ENCODE results near the gene COX8A. TPM values are rescaled to one million over a fixed set of nuclear protein-coding genes. Genes with fewer than 3 reads are reported as not detected.

Gene COX8A
- total RNA-seq, 2 donors from 2014 or later, result 498 to 568 TPM

GRCh38 chr11:63997104-63997700 is 22.8 kb downstream of the COX8A start:
- ATAC-seq (no peak), DNase-seq (ENCODE audit: low spot score in 2 of 2) (no peak)
- Mint-ChIP-seq H3K36me3 (no peaks in the 10 kb centered on the region), H3K27ac (no peak overlapping the region), H3K9me3 (no peaks in the 10 kb centered on the region)

GRCh38 chr11:63997801-63998337 is 23.4 kb downstream of the COX8A start:
- Mint-ChIP-seq H3K27ac (no peak overlapping the region), H3K9me3 (no peaks in the 10 kb centered on the region), H3K36me3 (no peaks in the 10 kb centered on the region)
- DNase-seq (ENCODE audit: low spot score in 2 of 2) (no peak), ATAC-seq (no peak)

DNA sequence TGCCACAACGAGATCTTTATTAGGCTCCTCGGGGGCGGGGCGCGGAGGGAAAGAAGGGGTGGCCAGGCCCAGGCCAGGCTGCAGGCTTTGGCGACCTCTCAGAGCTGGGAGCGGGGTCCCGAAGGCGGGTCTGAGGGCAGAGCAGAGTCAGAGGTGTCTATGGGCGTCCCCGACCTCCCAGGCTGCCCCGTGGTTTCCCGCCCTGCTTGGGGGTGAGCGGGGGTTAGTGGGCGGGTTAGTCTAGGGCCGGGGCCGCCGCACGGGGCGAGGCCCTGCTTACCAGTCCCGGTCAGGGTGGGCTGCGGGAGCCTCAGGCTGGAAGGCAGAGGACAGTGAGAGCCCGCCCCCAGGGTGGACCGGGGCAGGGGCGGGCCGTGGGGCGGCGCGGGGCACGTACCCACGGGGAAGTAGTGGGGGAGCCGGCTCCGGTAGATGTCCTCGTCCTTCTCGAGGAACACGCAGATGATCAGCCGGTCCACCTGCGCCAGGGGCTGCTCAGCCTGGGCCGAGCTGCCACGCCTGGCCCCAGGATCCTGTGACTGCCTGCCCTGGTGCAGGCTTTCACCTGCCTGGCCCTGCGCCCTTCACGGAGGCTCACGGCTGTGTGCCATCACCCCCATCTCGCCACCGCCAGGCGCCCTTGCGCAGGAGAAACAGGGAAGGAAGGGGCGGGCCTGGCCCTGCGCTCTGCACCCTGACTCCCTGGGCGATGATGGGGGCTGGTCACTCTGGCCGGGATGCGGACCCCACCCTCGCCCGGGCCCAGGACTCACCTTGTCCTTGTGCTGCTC is 24.3 kb downstream of the COX8A start:
- no peak overlapping the region for H3K27ac Mint-ChIP-seq
- ATAC-seq (peak in 1 of 2 donors; percentile 14), DNase-seq (ENCODE audit: low spot score in 2 of 2) (peak in 1 of 2 donors; percentile 33)
- H3K9me3 Mint-ChIP-seq, result no peaks in the 10 kb centered on the region
- no peaks in the 10 kb centered on the region for H3K36me3 Mint-ChIP-seq

DNA sequence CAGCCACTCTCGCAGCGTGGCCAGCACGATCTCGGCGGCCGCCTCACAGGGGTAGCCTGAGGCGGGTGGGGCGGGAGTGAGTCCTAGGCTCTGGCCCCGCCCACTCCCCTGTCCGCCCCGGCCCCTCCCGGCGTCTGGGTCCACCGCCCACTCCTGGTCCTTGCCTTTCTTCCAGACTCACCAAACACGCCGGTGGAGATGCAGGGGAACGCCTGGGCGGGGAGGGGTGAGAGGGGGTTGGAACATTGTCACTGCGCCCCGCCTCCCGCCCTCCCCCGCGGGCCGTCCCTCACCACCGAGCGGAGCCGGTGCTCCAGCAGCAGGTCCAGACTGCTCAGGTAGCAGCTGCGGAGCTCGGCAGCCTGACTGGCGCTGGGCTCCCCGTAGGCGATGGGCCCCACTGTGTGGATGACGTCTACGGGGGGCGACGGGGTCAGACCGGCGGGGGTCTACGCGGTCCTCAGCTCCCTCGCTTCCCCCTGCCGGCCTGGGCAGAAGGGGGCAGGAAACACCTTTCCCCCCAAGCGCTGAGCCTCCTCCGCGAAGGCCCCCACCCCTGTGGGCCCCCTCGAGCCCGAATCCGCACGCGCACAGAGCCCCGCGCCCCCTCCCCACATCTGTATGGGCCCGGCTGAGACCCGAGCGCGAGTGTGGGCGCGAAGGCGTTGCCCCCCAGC is 25.1 kb downstream of the COX8A start:
- DNase-seq (ENCODE audit: low spot score in 2 of 2), result peak in 1 of 2 donors; percentile 64
- Mint-ChIP-seq H3K36me3 (no peaks in the 10 kb centered on the region), H3K27ac (no peak overlapping the region), H3K9me3 (no peaks in the 10 kb centered on the region)
- ATAC-seq, result peak; percentile 44 to 58

- Mint-ChIP-seq H3K9me3 (no peaks in the 10 kb centered on the region), H3K27ac (no peak overlapping the region), H3K36me3 (no peaks in the 10 kb centered on the region)
- ATAC-seq, result peak; percentile 82 to 91
- peak; percentile 70 to 84 for DNase-seq (ENCODE audit: low spot score in 2 of 2)
Measured at GRCh38 chr11:64000026-64000739, 25.8 kb downstream of the COX8A start.

- no peak for DNase-seq (ENCODE audit: low spot score in 2 of 2)
- Mint-ChIP-seq H3K9me3 (no peaks in the 10 kb centered on the region), H3K27ac (no peak overlapping the region)
Measured at GRCh38 chr11:64000740-64001483, 26.5 kb downstream of the COX8A start.

DNA sequence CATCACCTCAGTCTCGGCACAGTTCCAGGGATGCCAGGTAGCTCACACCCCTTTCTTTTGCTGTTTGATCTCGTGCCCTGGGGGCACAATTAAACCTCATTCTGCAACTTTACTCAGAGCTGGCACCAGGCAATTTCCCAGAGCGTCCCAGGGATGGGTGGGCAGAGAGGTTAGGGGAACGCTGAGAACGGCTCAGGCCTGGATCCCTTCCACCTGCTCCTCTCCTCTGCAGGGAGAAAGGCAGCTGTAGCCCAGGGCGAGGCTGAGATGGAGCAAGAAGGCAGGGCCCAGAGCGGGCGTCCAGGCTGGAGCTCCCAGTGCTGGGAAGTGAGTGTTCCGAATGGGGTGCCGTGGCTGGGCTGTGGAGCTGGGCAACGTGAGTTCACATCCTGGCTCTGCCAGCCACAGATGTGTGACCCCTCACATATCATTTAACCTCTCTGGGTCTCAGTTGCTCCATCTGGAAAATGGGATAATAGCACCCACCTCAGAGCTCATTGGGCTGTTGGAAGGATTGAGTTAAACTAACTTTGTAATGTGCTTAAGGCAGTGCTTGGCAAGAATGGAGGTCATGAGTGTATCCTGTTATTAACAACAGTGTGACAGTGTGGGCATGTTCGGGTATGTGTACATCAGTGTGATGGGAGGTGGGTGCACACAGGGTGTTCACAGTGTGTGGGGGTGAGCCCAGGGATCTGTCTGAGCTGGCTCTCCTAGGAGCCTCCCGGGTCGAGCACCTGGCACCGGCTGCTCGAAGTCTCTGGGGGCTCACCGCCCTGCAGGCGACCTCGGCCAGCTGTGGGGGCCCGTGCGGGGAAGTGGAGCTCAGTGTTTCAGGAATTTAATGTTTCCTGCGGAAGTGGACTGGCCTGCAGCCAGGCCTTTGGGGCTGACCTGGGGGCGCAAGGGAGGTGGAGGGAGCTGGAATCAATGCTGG is 27.3 kb downstream of the COX8A start:
- H3K9me3 Mint-ChIP-seq, result no peaks in the 10 kb centered on the region
- no peak for DNase-seq (ENCODE audit: low spot score in 2 of 2)

More at GRCh38 chr11:64000740-64001483, 26.5 kb downstream of the COX8A start:
- no peaks in the 10 kb centered on the region for H3K36me3 Mint-ChIP-seq
- ATAC-seq, result no peak

GRCh38 chr11:64003807-64004589 is 29.6 kb downstream of the COX8A start:
- no peak overlapping the region for H3K27ac Mint-ChIP-seq
- no peak for ATAC-seq
- H3K36me3 Mint-ChIP-seq, result no peaks in the 10 kb centered on the region
- no peak for DNase-seq (ENCODE audit: low spot score in 2 of 2)
- no peaks in the 10 kb centered on the region for H3K9me3 Mint-ChIP-seq

More for the DNA sequence above, 27.3 kb downstream of the COX8A start:
- H3K27ac Mint-ChIP-seq, result no peak overlapping the region
- no peak for ATAC-seq
- no peaks in the 10 kb centered on the region for H3K36me3 Mint-ChIP-seq

DNA sequence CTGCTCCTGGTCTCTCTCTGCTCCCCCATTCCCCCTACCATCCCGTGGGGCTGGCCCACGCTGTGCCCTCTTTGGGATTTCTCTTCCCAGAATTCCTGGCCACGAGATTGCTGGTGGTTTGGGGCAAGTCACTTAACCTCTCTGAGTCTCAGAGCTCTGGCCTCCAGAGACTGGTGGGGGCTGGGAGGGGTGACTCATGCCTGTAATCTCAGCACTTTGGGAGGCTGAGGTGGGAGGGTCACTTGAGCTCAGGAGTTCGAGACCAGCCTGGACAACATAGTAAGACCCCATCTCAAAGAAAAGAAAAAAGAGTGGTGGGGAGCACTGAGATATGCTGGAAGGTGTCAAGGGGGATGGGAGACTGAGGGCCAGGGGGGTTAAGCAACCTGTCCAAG is 30.2 kb downstream of the COX8A start:
- H3K9me3 Mint-ChIP-seq, result no peaks in the 10 kb centered on the region
- no peak for DNase-seq (ENCODE audit: low spot score in 2 of 2)
- no peak for ATAC-seq
- H3K27ac Mint-ChIP-seq, result no peak overlapping the region
- H3K36me3 Mint-ChIP-seq, result no peaks in the 10 kb centered on the region

GRCh38 chr11:64005691-64006090 is 31.3 kb downstream of the COX8A start:
- no peak for ATAC-seq

GRCh38 chr11:64006398-64006797 is 32.0 kb downstream of the COX8A start:
- H3K9me3 Mint-ChIP-seq, result peaks cover 7 to 12% of the 10 kb centered on the region in 2 donors
- peaks cover 0 to 14% of the 10 kb centered on the region in 2 donors for H3K36me3 Mint-ChIP-seq

More at GRCh38 chr11:64005691-64006090, 31.3 kb downstream of the COX8A start:
- peaks cover 6% of the 10 kb centered on the region in 2 donors for H3K9me3 Mint-ChIP-seq
- no peak overlapping the region for H3K27ac Mint-ChIP-seq
- no peak for DNase-seq (ENCODE audit: low spot score in 2 of 2)
- H3K36me3 Mint-ChIP-seq, result peaks cover 0 to 7% of the 10 kb centered on the region in 2 donors

GRCh38 chr11:64007160-64007628 is 32.8 kb downstream of the COX8A start:
- Mint-ChIP-seq H3K36me3 (peaks cover 0 to 15% of the 10 kb centered on the region in 2 donors), H3K27ac (no peak overlapping the region), H3K9me3 (peaks cover 7 to 12% of the 10 kb centered on the region in 2 donors)
- DNase-seq (ENCODE audit: low spot score in 2 of 2) (no peak), ATAC-seq (peak in 1 of 2 donors; percentile 6)

More at GRCh38 chr11:64006398-64006797, 32.0 kb downstream of the COX8A start:
- DNase-seq (ENCODE audit: low spot score in 2 of 2), result no peak
- ATAC-seq, result no peak
- no peak overlapping the region for H3K27ac Mint-ChIP-seq

DNA sequence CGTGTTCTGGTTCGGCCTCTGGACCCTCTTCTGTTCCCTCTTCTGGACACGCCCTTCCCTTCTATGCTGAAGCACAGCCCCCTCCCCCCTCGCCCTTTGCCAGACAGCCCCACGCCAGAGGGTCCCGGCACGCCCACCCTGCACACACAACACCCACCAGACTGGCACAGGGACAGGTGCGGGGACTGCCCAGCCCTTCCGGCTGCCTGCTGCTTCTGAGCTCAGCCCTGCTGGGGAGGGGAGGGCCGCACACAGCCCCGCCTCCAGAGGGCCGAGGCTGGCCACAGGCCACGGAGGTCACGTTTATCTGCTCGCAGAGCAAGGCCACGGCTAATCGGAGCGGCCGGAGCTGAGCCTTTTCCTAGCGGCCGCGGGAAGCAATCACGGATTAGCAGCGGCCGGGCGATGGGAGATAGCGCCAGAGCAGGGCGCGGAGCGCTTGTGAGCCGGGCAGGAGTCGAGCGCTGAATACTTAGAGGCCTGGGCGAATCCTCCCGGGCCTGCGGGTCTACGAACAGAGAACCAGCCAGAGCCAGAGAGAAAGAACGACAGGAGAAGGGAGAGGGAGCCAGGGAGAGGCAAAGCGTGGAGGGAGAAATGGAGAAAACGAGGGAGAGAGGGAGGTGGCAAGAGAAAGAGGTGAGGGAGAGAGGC is 33.3 kb downstream of the COX8A start:
- DNase-seq (ENCODE audit: low spot score in 2 of 2) (no peak), ATAC-seq (peak; percentile 43 to 56)
- Mint-ChIP-seq H3K36me3 (peaks cover 0 to 15% of the 10 kb centered on the region in 2 donors), H3K27ac (no peak overlapping the region), H3K9me3 (peaks cover 7 to 12% of the 10 kb centered on the region in 2 donors)
